Stimulated activated CD8-positive, alpha-beta memory T cell treated with anti-CD3 and anti-CD28 coated beads, Interleukin-4, amount 100 ng/mL, for 4 hours (primary cell): ENCODE results near the gene FRY.

ENCODE experiments used
- DNase-seq, 2 donors: peaks; one replicate each; pipeline ENCODE4 v3.0.0-alpha.2; 2020; ENCODE audit warnings: low read depth in 2 of 2, low spot score in 1 of 2

The FRY gene

GRCh38 chr13:32016119-32016518, 15.5 kb upstream of the FRY start:
- DNase-seq: no peak

DNA sequence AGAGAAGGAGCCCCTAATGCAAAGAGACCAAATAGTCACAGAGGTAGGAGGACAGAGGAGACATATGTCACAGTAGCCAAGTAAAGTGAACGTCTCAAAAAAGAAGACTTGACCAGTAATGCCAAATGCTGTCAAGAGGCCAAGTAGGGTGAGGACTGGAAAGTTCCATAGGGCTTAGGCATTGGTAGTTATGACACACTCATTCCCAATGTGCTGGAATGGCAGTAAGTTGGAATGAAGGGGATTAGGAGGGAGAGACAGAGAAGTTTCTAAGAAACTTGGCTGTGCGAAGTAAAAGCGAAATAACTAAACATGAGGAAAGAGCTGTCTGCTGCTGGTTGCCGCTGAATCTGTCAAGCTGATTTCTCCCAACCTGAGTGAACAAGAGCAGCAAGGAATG, 14.9 kb upstream of the FRY start:
- no peak for DNase-seq

- no peak for DNase-seq
Measured at GRCh38 chr13:32017474-32017873, 14.1 kb upstream of the FRY start.

GRCh38 chr13:32019612-32020233, 11.9 kb upstream of the FRY start:
- no peak for DNase-seq

DNA sequence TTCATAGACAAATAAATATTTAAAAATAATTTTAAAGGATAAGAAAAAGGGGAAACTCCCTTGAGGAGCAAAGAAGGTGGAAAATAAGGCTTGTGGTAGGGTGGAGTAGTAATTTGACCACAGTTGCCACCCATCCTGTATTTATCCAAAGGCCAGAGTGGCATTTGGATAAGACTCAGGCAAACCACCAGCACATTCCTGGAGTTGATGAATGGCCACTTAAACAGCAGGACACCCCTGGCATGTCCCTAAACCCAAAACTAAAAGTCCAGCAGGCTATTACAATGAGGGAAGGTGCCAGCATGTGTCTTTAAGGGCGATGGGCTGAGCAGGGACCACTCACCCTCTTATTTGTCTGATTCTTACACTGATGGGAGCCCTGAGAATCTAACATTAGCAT, 9.8 kb upstream of the FRY start:
- DNase-seq: no peak

DNA sequence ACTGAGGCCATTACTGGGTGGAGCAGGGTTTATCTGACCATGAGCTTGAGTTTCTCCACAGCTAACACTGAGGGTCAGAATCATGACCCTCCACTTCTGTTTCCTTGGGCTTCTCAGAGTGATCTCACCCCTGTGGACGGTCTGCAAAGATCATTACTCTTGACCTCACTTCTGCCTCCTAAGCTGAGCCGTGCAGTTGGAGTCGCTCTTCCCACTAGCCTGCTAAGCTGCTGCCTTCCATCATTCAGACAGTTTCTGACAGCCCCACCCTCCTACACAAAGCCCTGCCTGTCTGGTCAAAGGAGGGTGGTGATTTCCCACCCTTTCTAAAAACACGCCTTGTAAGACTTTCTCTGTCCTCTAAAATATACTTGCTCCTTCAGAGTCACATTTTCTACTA, 9.3 kb upstream of the FRY start:
- DNase-seq: no peak

GRCh38 chr13:32023096-32023495, 8.5 kb upstream of the FRY start:
- no peak for DNase-seq

DNA sequence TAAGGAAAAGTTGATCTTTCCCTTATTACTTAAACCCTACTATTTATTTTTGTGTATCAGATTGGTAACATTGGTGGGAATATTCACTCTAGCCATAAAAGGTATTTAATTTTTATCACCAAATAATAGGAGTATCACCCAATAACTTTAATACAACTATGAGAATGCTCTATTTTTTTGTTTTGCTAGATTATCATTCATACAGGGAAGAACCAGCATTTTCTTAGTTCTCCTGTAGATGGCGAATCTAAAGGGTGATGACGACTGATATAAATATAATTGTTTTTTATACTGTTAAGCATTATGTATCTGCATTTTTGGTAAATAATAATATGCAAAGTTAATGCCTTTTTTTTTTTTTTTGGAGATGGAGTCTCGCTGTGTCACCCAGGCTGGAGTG, 7.9 kb upstream of the FRY start:
- DNase-seq: no peak

- DNase-seq: no peak
Measured at GRCh38 chr13:32024750-32025149, 6.8 kb upstream of the FRY start.

- DNase-seq: no peak
Measured at GRCh38 chr13:32025730-32026129, 5.8 kb upstream of the FRY start.

GRCh38 chr13:32026623-32027022, 5.0 kb upstream of the FRY start:
- DNase-seq: no peak

DNA sequence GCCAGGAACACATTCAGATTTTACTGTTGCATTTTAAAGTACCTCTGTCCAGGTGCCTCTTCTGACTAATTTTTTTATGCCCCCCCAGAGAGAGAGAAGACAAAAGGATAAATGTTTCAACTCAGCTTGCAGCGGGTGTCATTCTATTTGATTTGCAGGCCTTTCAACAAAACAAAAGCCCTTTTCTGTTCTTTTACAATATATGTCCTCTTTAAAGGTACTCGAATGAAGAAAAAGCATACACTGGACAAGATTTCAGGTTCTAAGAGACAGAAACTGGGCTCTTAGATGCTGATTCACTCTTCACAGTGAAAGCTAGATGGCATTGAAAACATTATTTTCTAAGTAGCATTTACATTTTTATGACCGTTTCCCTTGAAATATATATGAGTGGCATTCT, 2.9 kb upstream of the FRY start:
- DNase-seq: no peak

- no peak for DNase-seq
Measured at GRCh38 chr13:32029684-32030083, 1.9 kb upstream of the FRY start.

DNA sequence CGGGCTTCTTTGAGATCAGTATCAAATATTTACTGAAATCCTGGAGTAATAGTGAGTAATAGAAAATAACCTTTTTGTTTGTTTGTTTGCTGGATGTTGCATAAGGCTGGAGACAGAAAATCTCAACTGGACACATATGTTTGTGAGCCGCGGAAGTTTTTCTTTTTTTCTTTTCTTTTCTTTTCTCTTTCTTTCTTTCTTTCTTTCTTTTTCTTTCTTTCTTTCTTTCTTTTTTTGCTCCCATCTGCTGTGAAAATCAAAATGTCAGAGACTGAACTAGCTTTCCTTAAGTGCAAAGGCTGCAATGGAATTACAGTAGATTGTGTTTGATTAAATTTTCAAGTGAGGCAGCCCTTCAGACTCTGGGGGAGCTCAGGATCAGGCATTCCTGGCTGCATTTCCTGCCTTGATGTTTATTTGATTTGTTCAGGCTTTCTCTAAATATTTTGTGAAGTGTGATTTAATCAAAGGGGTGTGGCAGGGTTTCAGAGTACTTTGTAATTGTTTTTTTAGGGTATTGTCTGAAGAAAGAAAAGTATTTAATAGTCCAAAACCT, 319 bp downstream of the FRY start:
- DNase-seq: no peak

- no peak for DNase-seq
Measured at GRCh38 chr13:32032759-32033158, 1.2 kb downstream of the FRY start.

DNA sequence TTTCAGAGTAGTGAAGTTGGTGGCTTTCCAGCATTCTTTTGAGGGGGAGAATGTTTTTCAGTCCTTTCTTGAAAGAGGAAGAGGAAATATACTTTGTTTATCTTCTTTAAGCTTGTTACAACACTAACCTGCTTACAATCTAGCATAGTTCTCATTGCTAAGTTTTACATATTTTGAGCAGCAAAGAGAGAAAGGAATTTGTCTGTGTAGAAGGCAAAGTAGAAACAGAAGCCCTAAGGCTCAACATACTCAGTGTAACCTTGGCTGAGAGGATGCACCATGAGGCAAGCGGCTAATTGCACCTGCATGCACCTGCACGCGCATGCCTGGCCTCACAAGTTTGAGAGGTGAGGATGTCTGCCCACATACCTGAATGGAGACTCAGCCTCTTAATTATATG, 2.2 kb downstream of the FRY start:
- no peak for DNase-seq

GRCh38 chr13:32035716-32036115, 4.1 kb downstream of the FRY start:
- no peak for DNase-seq

DNA sequence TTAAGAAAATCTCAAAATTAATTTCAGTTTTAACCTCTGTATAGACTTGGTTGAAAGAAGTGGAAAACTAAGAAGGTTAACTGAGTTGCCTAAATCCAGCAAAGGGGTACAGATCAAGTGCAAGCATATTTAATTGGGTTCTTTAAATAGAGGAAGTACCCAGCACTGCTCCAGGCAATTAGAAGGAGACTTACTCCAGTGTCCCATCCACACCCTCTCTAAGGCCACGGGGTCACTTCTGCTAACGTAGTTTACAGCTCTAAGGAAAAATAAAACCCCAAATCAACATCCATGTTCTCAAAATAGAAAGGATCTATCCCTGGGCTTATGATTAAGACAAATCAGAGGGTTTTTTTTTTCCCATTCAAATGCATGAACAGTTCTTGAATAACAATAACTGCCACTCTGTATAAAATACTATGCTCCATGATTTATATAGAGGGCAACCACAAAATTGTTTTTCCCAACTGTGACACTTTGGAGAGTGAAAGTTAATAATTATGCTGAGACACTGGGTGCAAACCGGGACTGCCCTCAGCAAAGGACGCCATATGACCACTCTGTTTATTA, 4.6 kb downstream of the FRY start:
- DNase-seq: no peak

DNA sequence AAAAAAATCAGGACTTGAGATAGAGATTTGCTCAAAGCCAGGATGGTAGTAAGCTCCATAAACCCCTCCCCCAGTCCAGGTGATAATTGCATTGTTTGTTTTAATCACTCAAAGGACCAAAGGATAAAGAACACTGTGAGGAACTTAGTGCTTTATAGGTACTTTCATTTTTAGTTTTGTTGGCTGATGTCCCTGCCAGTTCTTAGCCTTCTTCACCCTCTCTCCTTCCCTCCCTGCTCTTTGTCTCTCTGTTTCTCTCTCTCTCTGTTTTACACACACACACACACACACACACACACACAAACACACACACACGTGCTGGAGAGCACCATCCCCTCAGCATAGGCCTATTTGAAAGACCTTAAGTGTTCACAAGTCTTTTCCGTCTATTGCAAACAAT, 5.2 kb downstream of the FRY start:
- no peak for DNase-seq

DNA sequence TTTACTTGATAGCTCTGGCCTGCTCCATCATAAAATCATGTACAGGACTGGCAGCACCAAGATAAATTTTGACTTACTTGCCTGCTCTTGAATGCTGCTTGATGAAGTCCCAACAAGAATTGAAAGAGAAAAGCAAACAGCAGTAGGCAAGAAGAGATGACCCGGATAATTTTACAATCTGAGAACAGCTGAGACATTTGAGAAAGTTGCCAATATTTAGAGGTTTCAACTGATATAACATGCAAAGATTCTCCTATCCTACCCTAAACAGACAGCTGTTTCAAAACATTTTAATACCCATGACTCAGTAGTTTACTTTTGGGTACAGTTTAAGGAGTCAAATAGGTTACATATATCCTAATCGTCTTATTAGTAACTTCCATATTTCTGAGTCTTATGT, 5.9 kb downstream of the FRY start:
- DNase-seq: no peak

- DNase-seq: no peak
Measured at GRCh38 chr13:32038343-32038742, 6.8 kb downstream of the FRY start.

DNA sequence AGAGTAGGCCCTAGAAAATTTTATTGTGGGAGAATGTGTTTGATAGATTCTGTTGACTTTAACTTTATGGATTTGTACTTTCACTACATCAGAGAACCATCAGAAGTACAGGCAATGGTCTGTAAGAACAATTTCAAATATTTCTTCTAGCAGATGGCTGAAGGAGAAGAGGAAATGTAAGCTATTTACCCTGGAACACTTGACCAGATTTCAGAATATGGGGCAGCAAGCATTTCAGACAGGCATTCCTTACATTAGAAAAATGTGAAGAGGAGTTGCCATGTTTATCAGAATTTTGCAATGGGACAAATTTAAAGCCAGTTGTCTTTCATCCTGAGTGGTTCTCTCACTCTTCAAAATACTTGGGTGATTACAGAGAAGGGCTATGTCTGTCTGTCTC, 7.5 kb downstream of the FRY start:
- no peak for DNase-seq

GRCh38 chr13:32039528-32039927, 8.0 kb downstream of the FRY start:
- DNase-seq: no peak
